Fibroblast of skin of right quadriceps (primary cell): ENCODE data around the gene HACD1.
"Not testable (repeated sequence)": the region's sequence is repeated elsewhere in the genome, so short reads cannot be mapped to it uniquely, and the experiment has no call there.

ENCODE experiments used
- DNase-seq: peaks from one replicate; pipeline ENCODE4 v3.0.0-alpha.2; 2013

The HACD1 gene

GRCh38 chr10:17643339-17643754 is 26.2 kb upstream of the HACD1 start:
- DNase-seq, result no peak

DNA sequence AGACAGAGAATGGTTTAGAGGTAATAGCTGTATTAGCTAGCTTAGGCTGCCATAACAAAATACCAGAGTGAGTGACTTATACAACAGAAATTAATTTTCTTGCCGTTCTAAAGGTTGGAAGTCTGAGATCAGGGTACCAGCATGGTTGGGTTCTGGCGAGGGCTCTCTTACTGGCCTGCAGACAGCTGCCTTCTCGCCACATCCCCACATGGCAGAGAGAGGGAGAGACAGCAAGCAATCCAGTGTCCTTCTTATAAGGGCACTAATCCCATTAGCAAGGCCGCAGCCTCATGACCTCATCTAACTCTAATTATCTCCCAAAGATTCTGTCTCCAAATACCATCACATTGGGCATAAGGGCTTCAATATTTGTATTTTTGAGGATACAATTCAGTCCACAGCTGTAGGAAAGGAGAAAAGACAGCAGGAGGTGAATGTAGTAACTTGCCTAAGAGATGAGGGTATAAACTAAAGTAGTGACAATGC is 23.2 kb upstream of the HACD1 start:
- DNase-seq, result no peak

DNA sequence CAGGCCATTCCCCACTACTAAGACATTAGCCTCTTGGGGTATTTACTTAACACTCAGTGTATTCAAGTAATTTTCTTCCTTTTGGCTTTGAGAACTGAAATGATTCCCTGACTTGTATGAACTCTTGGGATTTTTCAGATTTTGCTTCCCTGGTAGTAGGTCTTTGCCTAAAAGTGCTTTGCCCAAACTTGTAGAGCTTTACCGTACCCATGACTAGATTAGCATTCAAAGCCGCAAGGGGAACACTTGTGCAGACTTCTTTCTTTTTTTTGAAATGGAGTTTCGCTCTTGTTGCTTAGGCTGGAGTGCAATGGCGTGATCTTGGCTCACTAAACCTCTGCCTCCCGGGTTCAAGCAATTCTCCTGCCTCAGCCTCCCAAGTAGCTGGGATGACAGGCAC is 20.7 kb upstream of the HACD1 start:
- DNase-seq, result no peak

- DNase-seq, result no peak
Measured at GRCh38 chr10:17633353-17633752, 16.2 kb upstream of the HACD1 start.

GRCh38 chr10:17632590-17632989 is 15.4 kb upstream of the HACD1 start:
- not testable (repeated sequence) for DNase-seq

DNA sequence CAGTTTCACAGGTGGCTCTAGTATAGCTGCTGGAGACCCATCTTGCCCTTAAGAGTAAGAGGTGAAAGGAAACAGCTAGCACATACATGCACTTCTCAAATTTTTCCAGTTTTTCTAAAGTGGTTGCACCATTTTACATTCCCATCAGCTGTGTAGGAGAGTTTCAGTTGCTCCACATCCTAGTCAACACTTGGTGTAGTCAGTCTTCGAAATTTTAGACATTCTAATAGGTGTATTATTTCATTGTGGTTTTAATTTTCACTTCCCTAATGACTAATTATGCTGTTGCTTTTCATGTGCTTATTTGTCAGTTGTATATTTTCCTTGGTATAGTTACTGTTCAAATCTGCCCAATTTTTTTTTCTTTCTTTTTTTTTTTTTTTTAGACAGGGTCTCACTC is 9.5 kb upstream of the HACD1 start:
- DNase-seq, result no peak

- no peak for DNase-seq
Measured at GRCh38 chr10:17624996-17625395, 7.8 kb upstream of the HACD1 start.

GRCh38 chr10:17622061-17622460 is 4.9 kb upstream of the HACD1 start:
- DNase-seq, result peak; percentile 36

DNA sequence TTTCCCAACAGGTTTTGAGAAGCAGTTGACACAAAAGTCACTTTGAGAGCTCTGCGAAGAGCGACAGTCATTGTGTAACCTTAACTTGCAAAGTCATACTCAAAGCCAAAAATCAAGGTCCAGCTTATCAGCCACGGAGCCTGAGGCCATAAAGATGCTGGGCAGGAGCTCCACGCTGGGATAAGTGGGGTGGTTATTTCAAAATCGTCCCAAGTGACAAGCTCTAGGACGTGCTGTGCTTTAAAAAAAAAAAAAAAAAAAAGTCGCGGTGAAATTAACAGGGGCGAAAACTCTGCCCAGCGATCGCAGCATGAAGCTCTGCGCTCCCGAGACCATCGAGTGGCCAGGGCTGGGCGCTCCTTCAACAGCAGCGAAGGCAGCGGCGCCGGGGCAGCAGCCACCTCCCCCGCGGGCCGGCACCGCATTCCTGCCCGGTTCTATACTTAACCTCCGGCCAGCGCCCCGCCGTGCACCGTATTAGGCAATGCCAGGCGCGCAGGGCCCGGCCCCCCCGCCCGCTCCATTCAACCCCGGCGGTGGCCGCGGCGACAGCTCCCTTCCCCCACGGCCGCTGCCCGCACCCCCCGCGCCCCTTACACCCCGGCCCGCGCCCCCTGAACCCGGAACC is 657 bp downstream of the HACD1 start:
- DNase-seq, result peak; percentile 52

DNA sequence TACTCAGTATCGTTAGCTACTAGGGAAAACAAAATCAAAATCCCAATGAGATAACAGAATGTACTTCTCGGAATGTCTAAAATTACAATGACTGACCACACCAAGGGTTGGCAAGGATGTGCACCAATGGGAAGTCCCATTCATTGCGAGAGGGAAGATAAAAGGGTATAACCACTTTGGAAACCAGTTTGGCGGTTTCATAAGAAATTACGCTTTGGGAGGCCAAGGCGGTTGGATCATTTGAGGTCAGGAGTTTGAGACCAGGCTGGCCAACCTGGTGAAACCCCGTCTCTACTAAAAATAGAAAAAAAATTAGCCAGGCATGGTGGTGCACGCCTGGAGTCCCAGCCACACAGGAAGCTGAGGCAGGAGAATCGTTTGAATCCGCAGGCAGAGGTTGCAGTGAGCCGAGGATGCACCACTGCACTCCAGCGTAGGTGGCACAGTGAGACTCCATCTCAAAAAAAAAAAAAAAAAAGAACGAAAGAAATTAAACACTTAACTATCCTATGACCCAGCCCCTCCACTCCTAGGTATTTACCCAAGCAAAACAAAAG is 7.6 kb downstream of the HACD1 start:
- no peak for DNase-seq

- DNase-seq, result peak; percentile 47
Measured at GRCh38 chr10:17607603-17608332, 9.4 kb downstream of the HACD1 start.

GRCh38 chr10:17607060-17607459 is 10.1 kb downstream of the HACD1 start:
- DNase-seq, result no peak

DNA sequence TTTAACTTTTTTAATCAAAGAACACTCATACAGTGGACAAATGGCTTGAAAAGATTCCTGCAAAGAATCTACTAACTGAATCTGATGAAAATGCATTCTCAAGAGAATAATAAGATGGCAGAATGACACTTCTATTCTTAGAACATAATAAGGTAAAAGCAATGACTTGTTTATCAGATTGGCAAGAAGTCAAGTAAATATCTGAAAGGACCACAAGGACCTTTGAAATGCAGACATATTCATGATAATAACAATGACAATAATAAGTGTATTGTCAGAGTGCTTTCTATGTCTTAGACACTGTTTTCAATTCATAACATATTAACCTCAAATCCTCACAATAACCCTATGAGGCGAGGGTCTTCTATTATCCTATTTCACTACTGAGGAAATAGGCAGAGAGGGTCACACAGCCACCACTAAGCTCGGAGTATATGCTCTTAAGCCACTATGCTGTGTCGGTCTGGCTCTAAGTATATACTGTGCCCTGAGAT is 10.6 kb downstream of the HACD1 start:
- no peak for DNase-seq

DNA sequence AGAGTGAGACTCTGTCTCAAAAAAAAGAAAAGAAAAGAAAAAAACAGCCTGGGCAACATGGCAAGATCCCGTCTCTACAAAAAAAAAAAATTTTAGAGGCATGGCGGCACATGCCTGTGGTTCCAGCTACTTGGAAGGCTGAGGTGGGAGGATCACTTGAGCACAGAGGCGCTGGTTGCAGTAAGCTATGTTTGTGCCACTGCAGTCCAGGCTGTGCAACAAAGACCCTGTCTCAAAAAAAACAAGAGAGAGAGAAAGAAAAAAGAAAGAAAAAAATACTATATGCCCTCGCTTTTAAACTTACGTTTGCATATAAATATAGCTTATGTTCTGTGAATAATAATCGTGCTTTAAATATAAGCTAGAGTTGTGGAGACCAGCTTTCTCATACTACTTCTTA is 11.2 kb downstream of the HACD1 start:
- DNase-seq, result no peak

- peak; percentile 40 for DNase-seq
Measured at GRCh38 chr10:17599089-17599488, 18.1 kb downstream of the HACD1 start.

GRCh38 chr10:17597386-17597785 is 19.8 kb downstream of the HACD1 start:
- no peak for DNase-seq

DNA sequence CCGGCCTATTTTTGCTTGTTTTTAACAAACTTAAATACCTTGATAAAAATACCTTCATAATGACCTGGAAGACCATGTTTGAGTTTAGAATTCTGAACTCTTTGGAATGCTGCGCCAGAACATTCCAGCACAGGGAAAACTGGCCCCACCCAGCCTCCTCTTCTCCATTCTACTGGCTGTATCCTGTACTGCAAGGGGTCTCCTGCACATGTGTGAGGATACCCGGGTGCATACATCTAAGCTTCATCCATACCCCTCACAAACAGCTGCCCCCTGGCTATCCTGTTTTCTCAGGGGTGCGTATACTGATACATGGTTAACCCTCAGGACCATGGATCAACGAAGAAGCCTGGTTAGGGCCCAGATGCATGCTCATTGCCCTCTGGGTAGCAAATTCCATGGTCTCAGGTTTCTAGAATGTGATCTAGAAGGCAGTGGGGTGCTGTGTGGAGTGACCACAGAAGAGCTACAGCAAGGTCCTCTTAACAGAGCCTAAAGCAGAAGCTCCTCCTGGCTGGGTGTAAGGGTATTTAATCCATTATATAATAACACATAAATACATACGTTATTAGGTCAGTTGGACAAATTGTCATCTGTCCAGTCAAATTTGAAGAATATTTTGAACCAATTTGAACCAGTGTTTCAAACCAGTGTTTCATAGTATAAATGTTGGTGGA is 26.1 kb downstream of the HACD1 start:
- no peak for DNase-seq

DNA sequence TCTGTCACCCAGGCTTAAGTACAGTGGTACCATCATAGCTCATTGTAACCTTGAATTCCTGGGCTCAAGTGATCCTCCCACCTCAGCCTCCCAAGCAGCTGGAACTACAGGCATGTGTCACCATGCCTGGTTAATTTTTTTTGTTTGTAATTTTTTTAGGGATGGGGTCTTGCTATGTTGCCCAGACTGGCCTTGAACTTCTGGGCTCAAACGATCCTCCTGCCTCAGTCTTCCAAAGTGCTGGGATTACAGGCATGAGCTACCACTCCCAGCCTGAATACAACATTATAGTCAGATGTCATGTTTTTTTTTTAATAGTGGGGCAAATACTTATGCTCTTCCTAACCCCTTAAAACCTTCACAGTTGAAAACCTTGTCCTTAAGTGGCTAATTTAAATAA is 27.9 kb downstream of the HACD1 start:
- DNase-seq, result not testable (repeated sequence)

DNA sequence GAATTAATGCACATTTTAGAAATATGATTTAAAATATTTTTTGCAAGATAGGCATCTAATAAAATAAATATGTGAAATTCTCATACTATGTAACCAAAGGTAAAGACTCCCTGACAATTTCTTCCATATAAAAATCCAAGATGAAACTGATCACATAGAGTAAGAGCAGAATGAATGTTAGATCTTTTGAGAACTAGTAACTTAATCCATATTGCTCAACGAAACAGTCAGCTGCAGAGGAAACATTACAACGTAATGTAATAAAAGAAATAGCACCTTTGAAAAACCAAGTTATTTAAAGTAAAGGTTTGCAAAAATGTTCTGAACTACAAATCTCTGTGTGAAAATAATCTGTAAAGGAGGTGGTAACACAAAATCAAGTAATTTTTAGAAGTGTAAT is 28.8 kb downstream of the HACD1 start:
- DNase-seq, result no peak

DNA sequence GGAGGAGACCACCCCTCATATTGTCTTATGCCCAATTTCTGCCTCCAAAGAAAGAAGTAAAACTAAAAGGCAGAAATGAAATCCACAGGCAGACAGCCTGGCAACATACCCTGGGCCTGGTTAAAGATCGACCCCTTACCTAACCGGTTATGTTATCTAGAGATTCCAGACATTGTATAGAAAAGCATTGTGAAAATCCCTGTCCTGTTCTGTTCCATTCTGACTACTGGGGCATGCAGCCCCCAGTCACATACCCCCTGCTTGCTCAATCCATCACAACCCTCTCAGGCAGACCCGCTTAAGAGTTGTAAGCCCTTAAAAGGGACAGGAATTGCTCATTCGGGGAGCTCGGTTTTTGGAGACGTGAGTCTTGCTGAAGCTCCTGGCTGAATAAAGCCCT is 29.9 kb downstream of the HACD1 start:
- not testable (repeated sequence) for DNase-seq

DNA sequence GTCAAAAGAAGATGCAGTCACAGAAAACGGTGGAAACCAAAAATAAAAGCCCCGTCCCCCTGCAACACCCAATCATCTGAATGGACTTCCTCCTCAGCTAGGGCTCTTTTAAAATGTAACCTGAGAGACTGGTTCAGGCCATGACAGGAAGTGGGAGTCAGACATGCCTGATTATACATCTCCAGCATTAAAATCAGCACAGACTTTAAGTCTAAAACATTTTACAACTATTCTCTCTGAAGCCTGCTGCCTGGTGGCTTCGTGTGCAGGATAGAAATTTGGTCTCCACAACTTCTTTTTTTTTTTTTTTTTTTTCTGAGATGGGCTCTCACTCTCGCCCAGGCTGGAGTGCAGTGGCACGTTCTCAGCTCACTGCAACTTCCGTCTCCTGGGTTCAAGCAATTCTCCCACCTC is 30.3 kb downstream of the HACD1 start:
- peak; percentile 31 for DNase-seq

DNA sequence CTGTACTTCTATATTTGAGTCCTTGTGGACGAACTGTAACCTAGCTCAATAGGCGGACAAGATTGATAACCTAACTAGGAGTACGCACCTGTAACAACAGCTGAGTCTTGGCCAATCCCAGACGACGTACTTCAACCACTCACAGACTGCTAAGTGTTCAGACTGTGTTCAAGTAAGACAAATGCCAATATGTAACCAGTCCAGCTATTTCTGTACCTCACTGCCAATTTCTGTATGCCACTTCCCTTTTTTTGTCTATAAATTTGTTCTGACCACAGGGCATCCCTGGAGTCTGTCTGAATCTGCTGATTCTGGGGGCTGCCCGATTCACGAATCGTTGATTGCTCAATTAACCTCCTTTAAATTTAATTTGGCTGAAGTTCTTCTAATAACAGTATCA is 32.2 kb downstream of the HACD1 start:
- DNase-seq, result no peak

- no peak for DNase-seq
Measured at GRCh38 chr10:17580885-17581284, 36.3 kb downstream of the HACD1 start.

GRCh38 chr10:17578603-17579002 is 38.6 kb downstream of the HACD1 start:
- DNase-seq, result no peak
